ENCODE results near the gene SMYD3.

- TF ChIP-seq CTCF (IDR thresholded peaks at IDR 0.05) = no peak
- no peak for TF ChIP-seq EZH2 (IDR thresholded peaks at IDR 0.05; ENCODE audit: borderline replicate concordance, insufficient read depth, low read depth, low read length, poor library complexity, severe bottlenecking)
Observed at GRCh38 chr1:245898581-245898980, 608.5 kb downstream of the SMYD3 start.
